Upper lobe of left lung (tissue), 6 donors: ENCODE data around the gene TLCD3A. TPM values are rescaled to one million over a fixed set of nuclear protein-coding genes. Genes with fewer than 3 reads are reported as not detected.

Experiments used
- ATAC-seq, 2 donors: fragments of 200-7000 bp; cut with Tn5 transposase; one replicate each; pipeline ENCODE4 v1.9.1; 2022; ENCODE audit warnings: mild to moderate bottlenecking in 2 of 2, moderate library complexity in 2 of 2; ENCODE audit not compliant: low FRiP score in 2 of 2
- DNase-seq, 2 donors: peaks; one replicate each; pipeline ENCODE4 v3.0.0-alpha.2; 2019 to 2020
- H3K27ac ChIP-seq, 4 donors: fragments of 200-600 bp; sonication (generic); one replicate each; pipeline ENCODE4 v1.5.1; 2016 to 2019
- H3K27me3 ChIP-seq, 4 donors: fragments of 200-600 bp; sonication (generic); one replicate each; pipeline ENCODE4 v1.5.1; 2017 to 2019
- H3K36me3 ChIP-seq, 4 donors: fragments of 200-600 bp; sonication (generic); one replicate each; pipeline ENCODE4 v1.5.1; 2016 to 2019
- H3K4me1 ChIP-seq, 4 donors: fragments of 200-600 bp; sonication (generic); one replicate each; pipeline ENCODE4 v1.5.1; 2018 to 2019
- H3K4me3 ChIP-seq, 4 donors: fragments of 200-600 bp; sonication (generic); one replicate each; pipeline ENCODE4 v1.5.1; 2017 to 2019; ENCODE audit warnings: mild to moderate bottlenecking in 2 of 4, moderate library complexity in 1 of 4
- H3K9me3 ChIP-seq, 4 donors: fragments of 200-600 bp; sonication (generic); one replicate each; pipeline ENCODE4 v1.5.1; 2018 to 2019
- EP300 ChIP-seq, 4 donors: sonication (generic); formaldehyde crosslinking; IDR thresholded peaks; one replicate each; pipeline ENCODE4 v1.5.1; 2017; ENCODE audit warnings: antibody characterized with exemption in 4 of 4, control low read depth in 2 of 4
- POLR2A ChIP-seq, 4 donors: fragments of 450-650 bp; IDR thresholded peaks; one replicate each; pipeline ENCODE4 v1.5.1; 2016 to 2017; ENCODE audit warnings: antibody characterized with exemption in 4 of 4, mild to moderate bottlenecking in 2 of 4
- POLR2AphosphoS5 ChIP-seq, 2 donors: sonication (generic); formaldehyde crosslinking; IDR thresholded peaks; one replicate each; pipeline ENCODE4 v1.5.1; 2017; ENCODE audit warnings: antibody characterized with exemption in 2 of 2
- WGBS, 2 donors: methylation state at CpG; one replicate each; pipeline ENCODE4 v1.1.5; 2017 to 2018; 5-methylcytosine and 5-hydroxymethylcytosine counted together
- total RNA-seq, 6 donors: library from RNA; depleted of rRNA in 4 of 6; stranded (reverse); fragments of >200 nt in 4 of 6; gene quantifications; one replicate each; pipeline versions ENCODE4 v1.1.0 to v1.2.1, GENCODE V29; 2016 to 2021
- TF ChIP-seq, protein P1 (sequence below), 6 experiments: fragments of 450-650 bp in 4 of 6; fragments of 200-600 bp in 2 of 6; sonication (generic) in 2 of 6; IDR thresholded peaks; one replicate each; pipeline ENCODE4 v1.5.1; 2016 to 2019; ENCODE audit warnings: antibody characterized with exemption in 6 of 6
- donor health status: DM: no; HTN: no; CAD: no; lungs with moderate emphysema.
- donor health status: DM: no; HTN: yes; CAD: no; lungs with severe emphysema.

The TLCD3A gene
- total RNA-seq, 6 donors from 2014 or later: 5.1 to 37.8 (median 11.7) TPM

DNA sequence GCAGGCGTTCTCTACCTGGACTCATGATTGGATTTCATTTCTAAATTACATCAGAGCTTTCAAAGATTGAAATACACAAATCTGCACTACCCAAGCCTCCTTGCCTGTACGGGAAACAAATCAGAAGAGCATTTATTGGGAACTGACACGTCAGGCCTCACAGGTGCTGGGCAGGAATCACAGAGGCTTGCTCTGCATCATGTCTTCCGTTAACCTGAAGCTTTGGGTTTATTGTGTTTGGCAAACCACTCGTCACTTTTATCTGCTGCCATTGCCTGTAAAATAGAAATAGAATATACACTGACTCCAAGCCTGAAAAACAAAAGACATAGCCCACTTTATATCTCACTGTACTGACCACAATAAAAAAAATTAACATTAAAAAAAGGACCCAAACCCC, 27.6 kb downstream of the TLCD3A start:
- ATAC-seq (no peak), DNase-seq (no peak)
- 93 to 95% methylated on average over 5 of the region's 5 CpGs for whole genome bisulfite sequencing, 2 donors
- peaks cover 0 to 8% (median 0%) of the 10 kb centered on the region in 4 donors for H3K4me1 ChIP-seq
- no peaks in the 10 kb centered on the region for H3K27me3 ChIP-seq
- H3K27ac ChIP-seq: no peak overlapping the region
- no peaks in the 10 kb centered on the region for H3K9me3 ChIP-seq
- peaks cover 7 to 74% (median 33%) of the 10 kb centered on the region in 4 donors for H3K36me3 ChIP-seq
- TF ChIP-seq EP300 (IDR thresholded peaks at IDR 0.05): no peak
- TF ChIP-seq, protein P1, sequence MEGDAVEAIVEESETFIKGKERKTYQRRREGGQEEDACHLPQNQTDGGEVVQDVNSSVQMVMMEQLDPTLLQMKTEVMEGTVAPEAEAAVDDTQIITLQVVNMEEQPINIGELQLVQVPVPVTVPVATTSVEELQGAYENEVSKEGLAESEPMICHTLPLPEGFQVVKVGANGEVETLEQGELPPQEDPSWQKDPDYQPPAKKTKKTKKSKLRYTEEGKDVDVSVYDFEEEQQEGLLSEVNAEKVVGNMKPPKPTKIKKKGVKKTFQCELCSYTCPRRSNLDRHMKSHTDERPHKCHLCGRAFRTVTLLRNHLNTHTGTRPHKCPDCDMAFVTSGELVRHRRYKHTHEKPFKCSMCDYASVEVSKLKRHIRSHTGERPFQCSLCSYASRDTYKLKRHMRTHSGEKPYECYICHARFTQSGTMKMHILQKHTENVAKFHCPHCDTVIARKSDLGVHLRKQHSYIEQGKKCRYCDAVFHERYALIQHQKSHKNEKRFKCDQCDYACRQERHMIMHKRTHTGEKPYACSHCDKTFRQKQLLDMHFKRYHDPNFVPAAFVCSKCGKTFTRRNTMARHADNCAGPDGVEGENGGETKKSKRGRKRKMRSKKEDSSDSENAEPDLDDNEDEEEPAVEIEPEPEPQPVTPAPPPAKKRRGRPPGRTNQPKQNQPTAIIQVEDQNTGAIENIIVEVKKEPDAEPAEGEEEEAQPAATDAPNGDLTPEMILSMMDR (IDR thresholded peaks at IDR 0.05): no peak
- TF ChIP-seq POLR2A (IDR thresholded peaks at IDR 0.05): no peak
- TF ChIP-seq POLR2AphosphoS5 (IDR thresholded peaks at IDR 0.05): no peak
- no peak overlapping the region for H3K4me3 ChIP-seq

DNA sequence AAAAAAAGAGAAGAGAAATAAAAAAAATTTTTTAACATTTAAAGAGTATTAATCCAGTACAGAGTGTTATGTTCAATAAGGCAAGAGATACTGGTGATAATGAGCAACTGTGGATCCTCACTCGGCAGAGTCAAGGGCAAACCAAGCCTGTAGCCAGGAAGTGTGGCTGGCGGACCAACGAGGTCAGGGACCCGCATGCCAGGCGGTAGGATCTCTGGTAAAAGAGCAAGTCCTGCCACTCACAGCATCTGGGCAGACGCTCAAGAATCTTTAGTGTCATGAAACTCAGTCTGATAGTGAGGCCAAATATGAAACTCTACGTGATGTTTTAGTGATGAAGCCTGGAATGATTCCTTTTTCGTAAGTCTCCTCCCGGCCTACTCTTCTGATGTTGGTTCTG, 28.0 kb downstream of the TLCD3A start:
- Histone ChIP-seq H3K27me3 (no peaks in the 10 kb centered on the region), H3K27ac (no peak overlapping the region), H3K36me3 (peaks cover 7 to 77% (median 34%) of the 10 kb centered on the region in 4 donors), H3K4me1 (peaks cover 0 to 8% (median 0%) of the 10 kb centered on the region in 4 donors), H3K4me3 (no peak overlapping the region), H3K9me3 (no peaks in the 10 kb centered on the region)
- no peak for TF ChIP-seq POLR2A (IDR thresholded peaks at IDR 0.05)
- TF ChIP-seq, protein P1 (IDR thresholded peaks at IDR 0.05): no peak
- WGBS, 2 donors: 88 to 89% methylated on average over 9 of the region's 9 CpGs
- no peak for ATAC-seq
- DNase-seq: no peak

DNA sequence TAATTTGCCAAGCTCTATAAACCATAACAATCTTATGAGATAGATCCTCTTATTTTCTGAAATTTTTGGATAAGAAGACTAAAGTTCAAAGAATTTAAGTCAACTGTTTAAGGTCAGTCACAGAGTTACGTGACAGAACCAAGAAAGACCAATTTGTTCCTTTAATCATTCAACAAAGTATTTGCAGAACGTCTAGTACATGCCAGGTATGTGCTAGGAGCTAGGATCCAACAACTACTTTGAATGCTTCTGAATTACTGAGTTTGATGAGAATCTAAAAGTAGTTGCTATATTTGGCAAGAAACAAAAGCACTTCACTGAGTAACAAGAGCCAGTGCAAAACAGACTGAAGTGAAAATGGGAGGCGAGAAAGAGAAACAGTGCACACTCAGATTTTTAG, 34.7 kb downstream of the TLCD3A start:
- ATAC-seq: no peak

DNA sequence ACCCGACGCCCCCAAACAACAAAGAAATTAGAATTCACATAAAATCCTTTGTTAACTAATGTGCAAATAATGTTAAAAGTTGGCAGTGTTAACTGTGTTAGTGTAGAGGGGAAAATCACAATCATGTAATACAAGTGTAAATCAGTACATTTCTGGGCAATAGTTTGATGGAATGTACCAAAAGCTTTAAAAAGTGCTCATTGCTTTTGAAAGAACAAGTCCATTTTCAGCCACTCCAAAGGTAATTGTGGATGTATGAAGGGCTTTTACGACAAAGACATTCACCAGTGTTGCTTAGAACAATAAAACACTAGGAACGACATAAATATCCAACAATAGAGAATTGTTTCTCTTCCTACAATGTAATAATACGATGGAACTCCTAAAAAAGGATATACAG, 40.6 kb downstream of the TLCD3A start:
- no peak for TF ChIP-seq EP300 (IDR thresholded peaks at IDR 0.05)
- TF ChIP-seq, protein P1 (IDR thresholded peaks at IDR 0.05): no peak
- TF ChIP-seq POLR2A (IDR thresholded peaks at IDR 0.05): no peak
- TF ChIP-seq POLR2AphosphoS5 (IDR thresholded peaks at IDR 0.05): no peak
- no peak overlapping the region for H3K27ac ChIP-seq
- H3K36me3 ChIP-seq: peaks cover 23 to 87% (median 69%) of the 10 kb centered on the region in 4 donors
- 83 to 88% methylated on average over 5 of the region's 5 CpGs for WGBS, 2 donors
- DNase-seq (no peak), ATAC-seq (no peak)
- no peaks in the 10 kb centered on the region for H3K9me3 ChIP-seq
- no peaks in the 10 kb centered on the region for H3K4me1 ChIP-seq
- no peaks in the 10 kb centered on the region for H3K27me3 ChIP-seq
- no peak overlapping the region for H3K4me3 ChIP-seq

More for the DNA sequence above, 34.7 kb downstream of the TLCD3A start:
- no peak for TF ChIP-seq POLR2A (IDR thresholded peaks at IDR 0.05)
- TF ChIP-seq EP300 (IDR thresholded peaks at IDR 0.05): no peak
- TF ChIP-seq, protein P1 (IDR thresholded peaks at IDR 0.05): no peak
- WGBS, 2 donors: 63 to 68% methylated on average over 3 of the region's 3 CpGs
- no peaks in the 10 kb centered on the region for H3K4me1 ChIP-seq
- no peak for DNase-seq
- H3K9me3 ChIP-seq: no peaks in the 10 kb centered on the region
- H3K27ac ChIP-seq: peak overlapping the region in 3 of 4 donors; percentile 8 to 44 (median 23)
- peaks cover 19 to 84% (median 67%) of the 10 kb centered on the region in 4 donors for H3K36me3 ChIP-seq
- H3K27me3 ChIP-seq: no peaks in the 10 kb centered on the region
- H3K4me3 ChIP-seq: no peak overlapping the region
